Smooth muscle cell of the umbilical artery (primary cell): ENCODE measurements around the gene TRAF1. TPM values are rescaled to one million over a fixed set of nuclear protein-coding genes. Genes with fewer than 3 reads are reported as not detected.

Experiments used
- total RNA-seq: library from RNA; depleted of rRNA; stranded (reverse); fragments of >200 nt; gene quantifications from 2 replicates; pipeline ENCODE4 v1.2.3, GENCODE V29; 2014

TRAF1 gene
- total RNA-seq = 2.1 and 3.1 TPM in 2 replicates

GRCh38 chr9:120926397-120926928, at the start of gene TRAF1:
TSS of gene TRAF1 (minus strand) at chr9:120926796. CDS start at chr9:120926075, 721 bp downstream.

GRCh38 chr9:120876842-120877240, 49.8 kb downstream of the TRAF1 start, which contains the start of gene PHF19:
TSS of gene PHF19 (minus strand) at chr9:120877188. CDS start at chr9:120874741, 2,447 bp downstream.

Other genes starting within 250 kb of the TRAF1 start
- 6.5 and 7.4 TPM in 2 replicates for gene MEGF9, start 212.3 kb downstream of the TRAF1 start, total RNA-seq
- 35.3 and 41.7 TPM in 2 replicates for gene FBXW2, start 133.4 kb downstream of the TRAF1 start, total RNA-seq
- gene PSMD5, start 83.9 kb downstream of the TRAF1 start, total RNA-seq = 22.9 and 40.9 TPM in 2 replicates
- gene PHF19, start 49.6 kb downstream of the TRAF1 start, total RNA-seq = 12.2 and 36.4 TPM in 2 replicates
- 1.5 and 3.0 TPM in 2 replicates for gene C5, start 123.5 kb upstream of the TRAF1 start, total RNA-seq
- 3.3 and 6.2 TPM in 2 replicates for gene CNTRL, start 148.2 kb upstream of the TRAF1 start, total RNA-seq